GM21723 (cell line): ENCODE measurements around the gene MRPL52.
"Not testable (repeated sequence)": the region's sequence is repeated elsewhere in the genome, so short reads cannot be mapped to it uniquely, and the experiment has no call there.

Source experiments
- ATAC-seq: cut with Tn5 transposase; IDR thresholded peaks from one replicate; pipeline ENCODE4 v1.9.1; 2021; ENCODE audit warnings: mild to moderate bottlenecking, moderate library complexity; ENCODE audit not compliant: unreplicated experiment

Gene MRPL52

DNA sequence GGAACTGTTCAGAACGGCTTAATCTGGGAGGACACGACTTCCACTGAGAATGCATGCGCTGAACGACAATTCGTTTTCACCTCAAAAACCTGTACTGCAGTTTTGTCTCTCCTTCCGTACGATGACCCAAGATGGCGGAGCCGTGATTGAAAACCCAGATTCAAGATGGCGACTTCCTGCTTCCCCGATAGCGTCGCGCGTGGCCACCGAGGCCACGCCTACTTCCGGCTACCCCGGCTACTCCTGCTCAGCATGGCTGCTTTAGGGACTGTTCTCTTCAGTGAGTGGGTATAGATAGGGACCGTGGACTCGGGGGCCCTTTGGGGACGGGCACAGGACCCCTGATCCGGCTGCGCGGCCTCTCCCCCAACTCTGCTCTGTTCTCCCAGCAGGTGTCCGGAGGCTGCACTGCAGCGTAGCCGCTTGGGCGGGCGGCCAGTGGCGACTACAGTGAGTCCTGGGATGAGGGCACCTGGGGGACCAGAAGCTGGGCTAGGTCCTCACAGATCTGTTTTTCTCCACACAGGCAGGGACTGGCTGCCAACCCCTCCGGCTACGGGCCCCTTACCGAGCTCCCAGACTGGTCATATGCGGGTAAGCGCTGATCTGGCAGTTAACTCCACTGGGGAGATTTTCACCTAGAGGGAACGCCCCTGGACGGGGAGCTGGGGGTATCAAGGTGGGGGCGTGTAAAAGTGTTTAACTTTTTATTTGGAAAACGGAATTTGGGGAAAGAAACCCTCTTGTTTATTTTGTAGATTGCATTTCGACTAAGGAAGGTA is at the start of gene MRPL52:
Gene MRPL52 (plus strand): TSS at position 227 of the 782 bp plus-strand sequence. CDS start 26 bp downstream, at position 253.
- ATAC-seq: peak; percentile 80

- no peak for ATAC-seq
Observed at GRCh38 chr14:22780105-22780679, 49.5 kb upstream of the MRPL52 start.

DNA sequence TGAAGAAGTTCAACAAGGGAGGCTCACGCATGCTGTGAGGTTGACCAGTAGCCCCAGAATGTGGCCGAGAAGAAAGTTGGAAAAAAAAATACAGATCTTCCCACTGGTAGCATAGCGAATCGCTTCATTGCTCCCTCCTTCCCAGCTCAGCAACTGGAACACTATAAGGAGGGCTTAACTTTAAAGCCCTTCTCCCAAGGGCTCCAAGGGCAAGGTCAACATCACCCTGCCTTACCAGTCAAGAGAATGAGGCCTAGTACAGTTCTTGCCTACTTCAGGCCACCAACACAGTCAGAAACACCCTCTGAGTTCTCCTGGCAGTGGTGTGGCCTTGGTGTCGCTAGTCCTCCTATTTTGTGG is 48.8 kb upstream of the MRPL52 start:
- ATAC-seq: no peak

DNA sequence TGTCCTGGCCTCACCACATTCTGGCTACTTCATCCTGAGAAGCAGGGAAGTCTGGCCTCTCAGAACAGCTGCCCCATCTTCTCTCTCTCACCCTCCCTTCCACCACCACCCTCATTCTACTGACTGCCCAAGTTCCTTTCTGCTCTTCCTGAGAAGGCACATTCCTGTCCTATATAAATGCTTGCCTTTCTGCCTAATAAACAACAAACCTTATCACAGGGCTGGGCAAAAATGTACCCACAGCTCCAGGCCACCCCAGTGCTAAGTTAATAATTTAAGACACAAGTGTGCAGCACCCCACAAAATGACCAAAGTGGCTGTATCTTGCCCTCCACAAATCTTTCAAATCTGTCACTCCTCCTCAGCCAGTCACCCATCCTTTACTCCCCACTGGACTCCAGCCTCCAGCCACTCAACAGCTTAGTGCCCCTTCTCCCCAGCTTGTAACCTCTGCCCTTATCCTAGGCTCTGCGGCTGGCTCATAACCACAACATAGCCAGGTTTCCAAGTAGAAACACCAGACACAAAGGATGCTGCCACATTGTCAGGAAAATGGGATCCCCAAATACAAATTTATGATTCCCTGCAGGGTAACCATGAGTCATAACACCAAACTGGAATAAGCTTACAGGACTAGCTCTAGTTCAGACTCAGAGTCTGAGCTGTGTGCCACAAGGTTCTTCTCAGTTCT is 48.2 kb upstream of the MRPL52 start:
- no peak for ATAC-seq

GRCh38 chr14:22786685-22787084 is 43.0 kb upstream of the MRPL52 start:
- no peak for ATAC-seq

DNA sequence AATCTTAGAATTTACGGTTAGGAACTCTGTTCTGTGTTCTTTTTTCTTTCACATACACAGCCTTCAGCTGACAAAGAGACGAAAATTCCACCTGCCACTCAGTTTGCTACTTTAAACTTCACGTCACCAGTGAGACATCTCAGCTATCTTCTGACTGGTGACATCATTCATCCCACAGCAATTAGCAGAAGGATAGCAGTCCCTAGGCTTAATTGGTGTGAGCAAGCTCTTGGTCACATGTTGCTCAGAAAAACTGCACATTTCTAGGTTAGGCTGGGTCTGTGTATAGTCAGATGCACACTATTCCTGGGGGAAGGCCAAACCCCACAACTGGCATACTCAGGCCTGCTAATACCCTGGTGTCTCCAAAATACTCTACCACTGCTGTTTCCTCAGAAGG is 38.4 kb upstream of the MRPL52 start:
- no peak for ATAC-seq

DNA sequence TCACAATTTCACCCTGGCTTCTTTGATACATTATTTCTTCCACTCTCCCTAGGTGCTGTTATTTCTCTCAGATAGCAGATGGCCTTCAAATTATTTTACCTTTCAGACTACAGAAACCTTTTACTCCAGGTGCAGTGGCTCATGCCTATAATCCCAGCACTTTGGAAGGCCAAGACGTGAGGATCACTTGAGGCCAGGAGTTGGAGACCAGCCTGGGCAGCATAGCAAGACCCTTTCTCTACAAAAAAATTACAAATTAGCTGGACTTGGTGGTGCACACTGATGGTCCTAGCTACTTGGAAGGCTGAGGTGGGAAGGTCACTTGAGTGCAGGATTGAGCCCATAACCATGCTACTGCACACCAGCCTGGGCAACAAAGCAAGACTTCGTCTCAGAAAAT is 37.5 kb upstream of the MRPL52 start:
- ATAC-seq: no peak

DNA sequence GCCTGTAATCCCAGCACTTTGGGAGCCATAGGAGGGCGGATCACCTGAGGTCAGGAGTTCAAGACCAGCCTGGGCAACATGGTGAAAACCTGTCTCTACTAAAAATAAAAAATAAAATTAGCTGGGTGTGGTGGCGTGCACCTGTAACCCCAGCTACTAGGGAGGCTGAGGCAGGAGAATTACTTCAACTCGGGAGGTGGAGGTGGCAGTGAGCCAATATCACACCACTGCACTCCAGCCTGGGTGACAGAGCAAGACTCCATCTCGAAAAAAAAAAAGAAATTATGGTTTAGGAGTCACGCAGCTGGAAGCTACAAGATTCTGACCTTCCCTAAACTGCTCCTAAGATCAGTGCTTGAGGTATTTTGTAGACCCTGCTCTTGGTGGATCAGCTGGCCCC is 36.1 kb upstream of the MRPL52 start:
- not testable (repeated sequence) for ATAC-seq

DNA sequence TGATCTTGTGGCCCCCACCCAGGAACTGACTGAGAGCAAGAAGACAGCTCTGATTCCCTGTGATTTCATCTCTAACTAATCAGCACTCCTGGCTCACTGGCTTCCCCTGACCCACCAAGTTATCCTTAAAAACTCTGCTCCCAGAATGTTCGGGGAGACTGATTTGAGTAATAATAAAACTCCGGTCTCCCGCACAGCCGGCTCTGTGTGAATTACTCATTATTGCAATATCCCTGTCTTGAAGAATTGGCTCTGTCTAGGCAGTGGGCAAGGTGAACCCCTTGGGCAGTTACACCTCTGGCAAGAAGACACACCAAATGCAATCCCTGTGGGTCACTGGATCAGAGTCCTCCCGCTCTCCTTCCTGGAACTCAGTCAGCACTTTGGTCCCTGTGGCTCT is 35.7 kb upstream of the MRPL52 start:
- no peak for ATAC-seq

DNA sequence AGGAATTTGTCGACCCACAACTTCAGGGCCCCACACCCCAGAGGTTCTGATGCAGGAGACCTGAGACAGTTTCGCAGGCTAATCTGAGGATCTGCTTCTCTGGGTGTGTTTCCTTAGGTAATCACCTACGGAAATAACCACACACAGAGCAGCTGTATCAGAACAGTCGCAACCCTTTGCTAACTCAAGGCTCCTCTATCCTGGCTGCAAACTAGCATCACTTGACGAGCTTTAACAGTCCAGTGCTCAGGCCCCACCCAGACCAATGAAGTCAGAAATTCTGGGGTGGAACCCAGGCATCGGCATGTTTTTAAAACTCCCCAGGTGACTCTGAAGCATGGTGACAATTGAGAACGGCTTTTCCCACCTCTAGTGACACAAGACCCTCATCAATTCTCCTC is 35.1 kb upstream of the MRPL52 start:
- ATAC-seq: no peak

DNA sequence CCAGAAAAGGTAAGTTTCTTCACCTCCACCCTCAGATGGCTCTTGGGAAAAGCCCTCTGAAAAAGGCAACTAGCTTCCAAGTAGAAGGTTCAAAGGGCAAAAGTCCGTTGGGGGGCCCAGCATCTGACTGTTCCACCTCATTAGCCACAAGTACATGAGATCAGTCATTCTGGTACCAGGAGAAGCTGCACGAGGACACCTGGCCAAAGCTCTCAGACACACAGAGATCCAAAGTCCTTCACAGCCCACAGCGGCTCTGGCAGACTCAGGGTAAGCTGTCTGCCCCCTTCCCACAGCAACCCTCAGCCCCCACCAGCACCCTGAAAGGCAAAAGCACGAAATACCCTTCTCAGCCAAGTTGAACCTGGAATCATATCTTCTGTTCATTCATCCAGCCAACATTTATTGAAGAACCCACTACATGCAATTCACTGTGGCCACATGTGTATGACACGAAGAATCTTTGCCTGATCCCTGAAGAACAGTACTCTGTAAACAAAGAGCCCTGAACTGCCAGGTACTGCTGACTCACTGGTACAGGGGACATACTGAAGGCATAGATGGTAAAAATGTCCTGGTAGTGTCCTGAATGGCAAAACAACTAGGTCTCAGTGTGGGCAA is 33.5 kb upstream of the MRPL52 start:
- peak; percentile 58 for ATAC-seq

- no peak for ATAC-seq
Observed at GRCh38 chr14:22797017-22797917, 32.4 kb upstream of the MRPL52 start.

- ATAC-seq: no peak
Observed at GRCh38 chr14:22798528-22798927, 31.2 kb upstream of the MRPL52 start.

- ATAC-seq: no peak
Observed at GRCh38 chr14:22800346-22800745, 29.3 kb upstream of the MRPL52 start.

- ATAC-seq: no peak
Observed at GRCh38 chr14:22801716-22802115, 28.0 kb upstream of the MRPL52 start.

- ATAC-seq: peak; percentile 59
Observed at GRCh38 chr14:22802860-22803686, 26.6 kb upstream of the MRPL52 start.

DNA sequence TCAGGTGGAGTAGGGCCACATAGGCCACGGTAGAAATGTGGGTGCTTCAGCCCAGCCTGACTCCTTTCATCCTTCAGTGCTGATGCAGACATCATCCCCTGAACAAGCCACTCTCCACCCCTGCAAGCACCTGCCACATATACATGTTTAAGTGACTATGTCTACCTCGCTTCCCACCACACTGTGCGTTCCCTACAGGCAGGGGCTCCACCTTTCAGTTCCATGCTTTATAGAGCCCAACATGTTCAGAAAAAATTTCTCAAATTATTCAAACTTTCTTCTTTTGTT is 26.1 kb upstream of the MRPL52 start:
- peak; percentile 39 for ATAC-seq

GRCh38 chr14:22805235-22805634 is 24.5 kb upstream of the MRPL52 start:
- ATAC-seq: not testable (repeated sequence)

- no peak for ATAC-seq
Observed at GRCh38 chr14:22807432-22808087, 22.1 kb upstream of the MRPL52 start.
